BLaER1 (cell line): ENCODE data around the gene CYB5A.

ENCODE experiments used
- H3K27ac ChIP-seq: shearing (Covaris generic); formaldehyde crosslinking; 2 replicates; pipeline ENCODE4 v1.8.1; 2022
- H3K27me3 ChIP-seq: shearing (Covaris generic); formaldehyde crosslinking; 2 replicates; pipeline ENCODE4 v1.8.1; 2022
- H3K36me3 ChIP-seq: shearing (Covaris generic); formaldehyde crosslinking; 2 replicates; pipeline ENCODE4 v1.8.1; 2022
- H3K4me1 ChIP-seq: shearing (Covaris generic); formaldehyde crosslinking; 2 replicates; pipeline ENCODE4 v1.8.1; 2022
- H3K4me2 ChIP-seq: shearing (Covaris generic); formaldehyde crosslinking; 2 replicates; pipeline ENCODE4 v1.8.1; 2022
- H3K4me3 ChIP-seq: shearing (Covaris generic); formaldehyde crosslinking; 2 replicates; pipeline ENCODE4 v1.8.1; 2022
- H3K9ac ChIP-seq: shearing (Covaris generic); formaldehyde crosslinking; 2 replicates; pipeline ENCODE4 v1.8.1; 2022
- H3K9me3 ChIP-seq: shearing (Covaris generic); formaldehyde crosslinking; 2 replicates; pipeline ENCODE4 v1.8.1; 2022
- H4K20me1 ChIP-seq: shearing (Covaris generic); formaldehyde crosslinking; 2 replicates; pipeline ENCODE4 v1.8.1; 2022
- Cebpa-rat ChIP-seq: shearing (Covaris generic); IDR thresholded peaks from 2 replicates; pipeline ENCODE4 v1.8.1; 2022

The CYB5A gene

DNA sequence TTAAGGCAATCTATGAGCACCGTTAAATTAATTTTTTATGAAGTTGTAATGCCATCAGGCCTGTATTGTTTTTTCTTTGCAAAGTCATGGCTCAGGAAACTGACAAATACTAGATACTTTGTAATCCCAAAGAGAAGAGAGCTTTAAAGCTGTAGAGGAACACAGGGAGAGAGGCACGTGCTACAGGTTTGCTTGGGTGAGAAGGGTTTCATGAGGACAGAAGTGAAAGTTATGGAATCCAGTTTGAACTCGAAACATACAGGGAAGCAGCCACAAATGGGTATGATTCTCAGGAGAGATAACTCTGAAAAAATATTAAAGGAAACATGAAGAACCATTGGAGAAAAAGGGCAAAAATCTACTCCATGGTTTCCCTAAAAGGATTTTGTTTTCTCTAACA is 49.8 kb downstream of the CYB5A start:
- Histone ChIP-seq H3K4me1 (no peaks in the 10 kb centered on the region), H3K27me3 (no peaks in the 10 kb centered on the region), H3K9ac (no peak overlapping the region), H3K4me3 (no peak overlapping the region), H3K4me2 (no peak overlapping the region), H4K20me1 (no peaks in the 10 kb centered on the region), H3K9me3 (no peaks in the 10 kb centered on the region), H3K36me3 (no peaks in the 10 kb centered on the region), H3K27ac (no peak overlapping the region)
- no peak for TF ChIP-seq Cebpa-rat

DNA sequence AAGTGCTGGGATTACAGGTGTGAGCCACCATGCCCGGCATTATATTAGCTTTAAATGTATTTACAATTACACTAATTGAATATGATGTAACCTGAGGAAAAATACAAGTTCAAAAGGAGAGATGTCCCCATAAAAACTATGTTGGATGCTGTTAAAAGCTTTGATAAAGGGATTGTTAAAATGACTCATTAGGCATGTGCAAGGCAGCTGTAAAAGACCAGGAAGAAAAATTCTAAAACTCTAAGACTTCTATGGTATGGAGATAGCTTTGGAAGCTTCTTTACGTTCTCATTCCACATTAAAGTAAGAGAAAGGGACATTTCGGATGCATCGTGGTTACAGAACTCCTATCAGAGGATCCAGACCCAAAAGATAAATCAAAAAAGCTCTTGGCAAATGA is 50.3 kb downstream of the CYB5A start:
- no peak overlapping the region for H3K4me2 ChIP-seq
- no peaks in the 10 kb centered on the region for H3K36me3 ChIP-seq
- H3K4me1 ChIP-seq, result no peaks in the 10 kb centered on the region
- no peaks in the 10 kb centered on the region for H3K27me3 ChIP-seq
- TF ChIP-seq Cebpa-rat, result no peak
- no peak overlapping the region for H3K27ac ChIP-seq
- no peak overlapping the region for H3K9ac ChIP-seq
- H3K4me3 ChIP-seq, result no peak overlapping the region
- no peaks in the 10 kb centered on the region for H3K9me3 ChIP-seq
- H4K20me1 ChIP-seq, result no peaks in the 10 kb centered on the region

DNA sequence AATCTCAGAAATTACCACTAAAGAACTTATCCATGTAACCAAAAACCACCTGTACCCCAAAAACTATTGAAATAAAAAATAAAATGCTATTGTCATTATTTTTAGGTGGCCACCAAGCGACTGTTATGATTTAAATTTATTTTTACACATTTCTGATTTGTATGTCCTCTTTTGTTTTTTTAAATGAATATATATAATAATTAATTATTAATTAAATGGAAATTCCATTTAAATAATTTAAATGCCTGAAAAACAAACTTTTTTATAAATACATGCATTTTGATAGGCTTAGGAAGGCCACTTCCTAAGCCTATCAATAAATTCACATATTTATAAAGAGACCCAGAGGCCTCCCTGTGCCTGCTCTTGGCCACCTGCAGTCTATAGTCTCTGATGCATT is 52.2 kb downstream of the CYB5A start:
- no peak for TF ChIP-seq Cebpa-rat
- H4K20me1 ChIP-seq, result no peaks in the 10 kb centered on the region
- H3K4me3 ChIP-seq, result no peak overlapping the region
- no peak overlapping the region for H3K4me2 ChIP-seq
- H3K36me3 ChIP-seq, result no peaks in the 10 kb centered on the region
- no peak overlapping the region for H3K27ac ChIP-seq
- no peak overlapping the region for H3K9ac ChIP-seq
- no peaks in the 10 kb centered on the region for H3K9me3 ChIP-seq
- H3K27me3 ChIP-seq, result no peaks in the 10 kb centered on the region
- H3K4me1 ChIP-seq, result no peaks in the 10 kb centered on the region

DNA sequence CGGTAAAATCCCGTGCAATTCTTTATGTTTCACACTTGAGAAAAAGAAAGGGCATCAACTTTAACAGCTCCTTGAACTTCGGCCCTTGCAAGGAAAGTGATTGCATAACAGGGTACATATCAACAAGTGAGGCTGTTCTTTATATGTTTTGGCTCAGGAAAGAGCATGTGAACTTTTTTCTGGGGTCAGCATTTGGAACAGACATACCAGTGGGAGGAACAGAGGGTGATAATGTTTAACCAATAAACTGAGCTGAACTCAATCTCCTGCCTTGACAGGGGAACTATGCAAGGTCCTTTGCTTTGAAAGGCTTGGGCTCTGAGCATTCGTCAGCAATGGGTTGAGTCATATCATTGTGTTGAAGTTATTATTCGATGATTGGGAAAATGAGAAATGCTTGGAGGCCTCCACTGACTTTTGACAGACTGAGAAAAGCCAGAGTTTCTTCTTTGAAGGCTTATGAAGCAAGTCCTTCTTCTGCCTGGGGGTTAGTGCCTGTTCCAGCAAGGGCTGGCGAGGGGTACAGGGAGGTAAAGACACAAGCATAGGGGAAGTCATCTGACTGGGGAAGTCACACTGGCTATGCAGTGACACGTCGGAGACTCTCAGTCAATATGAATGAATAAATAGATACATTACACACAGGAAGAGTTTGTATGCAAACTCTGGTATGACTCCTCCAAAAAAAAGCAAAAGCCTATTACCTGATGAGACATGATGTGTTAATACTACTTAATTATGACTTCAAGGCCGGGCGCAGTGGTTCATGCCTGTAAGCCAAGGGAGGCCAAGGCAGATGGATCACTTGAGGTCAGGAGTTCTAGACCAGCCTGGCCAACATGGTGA is 57.2 kb downstream of the CYB5A start:
- H3K4me1 ChIP-seq, result no peaks in the 10 kb centered on the region
- H3K36me3 ChIP-seq, result no peaks in the 10 kb centered on the region
- TF ChIP-seq Cebpa-rat, result no peak
- no peaks in the 10 kb centered on the region for H4K20me1 ChIP-seq
- no peak overlapping the region for H3K4me2 ChIP-seq
- H3K9me3 ChIP-seq, result no peaks in the 10 kb centered on the region
- no peaks in the 10 kb centered on the region for H3K27me3 ChIP-seq
- no peak overlapping the region for H3K27ac ChIP-seq
- no peak overlapping the region for H3K4me3 ChIP-seq
- H3K9ac ChIP-seq, result no peak overlapping the region

DNA sequence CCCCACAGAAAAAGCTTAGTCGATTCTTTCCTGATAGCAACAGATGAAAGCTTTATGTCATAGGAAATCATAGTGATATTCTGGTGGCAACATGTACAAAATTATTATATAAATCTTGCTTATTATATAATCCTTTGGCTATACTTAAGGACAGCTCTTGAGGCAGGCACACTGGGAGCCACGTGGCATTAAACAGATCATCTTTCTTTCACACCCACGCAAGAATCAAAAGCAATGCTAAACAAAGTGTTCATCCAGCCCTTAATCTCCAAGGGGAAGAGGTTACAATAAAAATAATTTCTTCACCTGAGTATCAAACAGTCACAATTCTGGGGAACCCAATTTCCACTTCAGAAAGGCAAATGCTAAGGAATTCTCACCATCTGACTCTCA is 57.8 kb downstream of the CYB5A start:
- Histone ChIP-seq H3K9ac (no peak overlapping the region), H3K4me2 (no peak overlapping the region), H3K27ac (no peak overlapping the region), H3K4me1 (no peaks in the 10 kb centered on the region), H3K9me3 (no peaks in the 10 kb centered on the region), H3K27me3 (no peaks in the 10 kb centered on the region), H3K36me3 (no peaks in the 10 kb centered on the region), H3K4me3 (no peak overlapping the region), H4K20me1 (no peaks in the 10 kb centered on the region)
- no peak for TF ChIP-seq Cebpa-rat

DNA sequence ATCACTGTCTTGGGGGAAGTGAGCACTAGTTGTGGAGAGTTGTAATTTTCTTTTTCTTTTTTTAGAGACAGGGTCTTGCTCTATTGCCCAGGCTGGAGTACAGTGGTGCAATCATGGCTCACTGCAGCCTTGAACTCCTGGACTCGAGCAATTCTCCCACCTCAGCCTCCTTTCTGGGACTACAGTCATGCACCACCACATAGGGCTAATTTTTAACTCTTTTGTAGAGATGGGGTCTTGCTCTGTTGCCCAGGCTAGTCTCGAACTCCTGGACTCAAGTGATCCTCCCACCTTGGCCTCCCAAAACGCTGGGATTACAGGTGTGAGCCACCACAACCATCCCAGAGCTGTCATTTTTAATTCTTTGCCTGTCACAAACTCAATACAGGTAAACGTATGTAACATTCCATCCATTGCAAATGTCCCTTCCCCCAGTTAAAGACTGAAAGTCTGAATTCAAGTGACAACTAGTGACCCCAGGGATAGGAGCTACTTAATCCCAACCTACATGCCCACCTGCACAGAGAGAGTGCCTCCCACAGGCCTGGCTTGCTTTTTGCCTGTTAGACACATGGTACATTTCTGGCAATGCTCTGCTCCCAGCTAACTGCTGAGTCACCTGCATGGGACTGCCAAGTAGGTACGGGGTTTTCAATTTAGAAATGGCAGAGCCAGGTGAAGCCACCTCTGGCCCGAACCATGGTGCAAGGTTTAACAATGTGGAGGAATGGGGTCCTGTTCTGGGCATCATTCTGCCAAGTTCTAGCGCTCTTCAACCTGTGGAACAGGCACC is 60.6 kb downstream of the CYB5A start:
- H3K4me2 ChIP-seq, result no peak overlapping the region
- H3K27me3 ChIP-seq, result no peaks in the 10 kb centered on the region
- no peaks in the 10 kb centered on the region for H3K9me3 ChIP-seq
- no peaks in the 10 kb centered on the region for H3K36me3 ChIP-seq
- H3K27ac ChIP-seq, result no peak overlapping the region
- TF ChIP-seq Cebpa-rat, result no peak
- no peaks in the 10 kb centered on the region for H4K20me1 ChIP-seq
- H3K4me1 ChIP-seq, result no peaks in the 10 kb centered on the region
- no peak overlapping the region for H3K9ac ChIP-seq
- no peak overlapping the region for H3K4me3 ChIP-seq

DNA sequence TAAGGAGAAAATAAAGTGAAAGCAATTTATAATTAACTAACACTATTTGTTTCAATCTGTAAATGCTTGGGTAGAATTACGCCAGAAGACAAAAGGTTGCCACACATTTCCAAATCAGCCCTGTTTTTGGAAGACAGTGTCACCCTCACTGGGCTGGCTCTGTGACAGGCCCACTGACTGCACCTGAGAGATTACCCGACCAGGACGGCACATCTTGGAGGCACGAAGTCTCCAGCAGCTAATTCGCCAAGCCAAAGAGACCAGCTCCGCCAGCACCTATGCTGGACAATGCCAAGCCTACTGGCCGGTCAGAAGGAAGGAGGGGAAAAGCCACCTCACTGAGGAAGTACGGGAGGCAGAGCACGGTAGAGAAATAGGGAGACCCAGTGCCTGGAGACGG is 61.9 kb downstream of the CYB5A start:
- Histone ChIP-seq H3K4me3 (no peak overlapping the region), H3K27ac (no peak overlapping the region), H3K27me3 (no peaks in the 10 kb centered on the region), H3K36me3 (no peaks in the 10 kb centered on the region), H4K20me1 (no peaks in the 10 kb centered on the region), H3K9ac (no peak overlapping the region), H3K9me3 (no peaks in the 10 kb centered on the region), H3K4me2 (no peak overlapping the region), H3K4me1 (no peaks in the 10 kb centered on the region)
- TF ChIP-seq Cebpa-rat, result no peak

DNA sequence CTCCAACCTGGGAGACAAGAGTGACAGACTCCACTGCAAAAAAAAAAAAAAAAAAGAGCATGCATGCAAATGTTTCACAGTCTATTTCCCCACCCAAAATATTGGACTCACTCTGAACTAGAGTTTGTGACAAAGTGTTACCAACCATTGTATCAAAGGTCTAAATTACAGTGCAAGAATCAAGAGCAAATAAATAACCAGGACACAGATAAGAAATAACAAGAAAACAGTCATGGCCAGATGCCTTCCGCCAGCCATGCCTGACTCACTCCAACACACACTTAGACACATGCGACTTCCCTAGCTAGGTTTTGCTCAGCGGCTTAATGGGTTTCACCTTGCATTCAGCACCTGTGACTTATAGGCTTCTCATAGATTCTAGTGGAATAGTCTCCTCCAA is 62.8 kb downstream of the CYB5A start:
- Histone ChIP-seq H3K27ac (no peak overlapping the region), H3K4me2 (no peak overlapping the region), H4K20me1 (no peaks in the 10 kb centered on the region), H3K9me3 (no peaks in the 10 kb centered on the region), H3K4me1 (no peaks in the 10 kb centered on the region), H3K9ac (no peak overlapping the region), H3K4me3 (no peak overlapping the region), H3K27me3 (no peaks in the 10 kb centered on the region), H3K36me3 (no peaks in the 10 kb centered on the region)
- no peak for TF ChIP-seq Cebpa-rat

DNA sequence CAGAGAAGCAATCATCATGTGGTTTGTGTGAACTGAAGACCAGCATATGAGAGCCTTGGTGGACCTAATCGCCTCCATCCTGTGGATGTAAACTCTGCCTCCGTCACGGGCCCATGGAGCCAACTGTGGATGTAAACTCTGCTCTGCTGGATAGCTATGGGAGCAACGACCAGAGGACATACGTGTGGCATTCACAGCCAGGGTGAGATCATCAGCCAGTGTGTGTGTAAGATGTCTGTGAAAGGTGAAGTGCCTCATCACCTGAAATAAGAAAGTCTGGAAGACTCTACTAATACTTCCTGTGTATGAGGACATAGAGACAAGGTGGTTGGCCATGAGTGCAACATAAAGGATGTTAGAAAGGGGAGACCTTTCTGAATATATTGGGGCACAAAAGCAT is 63.5 kb downstream of the CYB5A start:
- H3K9me3 ChIP-seq, result no peaks in the 10 kb centered on the region
- H4K20me1 ChIP-seq, result no peaks in the 10 kb centered on the region
- H3K36me3 ChIP-seq, result no peaks in the 10 kb centered on the region
- H3K9ac ChIP-seq, result no peak overlapping the region
- no peak overlapping the region for H3K27ac ChIP-seq
- no peak overlapping the region for H3K4me2 ChIP-seq
- no peaks in the 10 kb centered on the region for H3K27me3 ChIP-seq
- H3K4me3 ChIP-seq, result no peak overlapping the region
- TF ChIP-seq Cebpa-rat, result no peak
- H3K4me1 ChIP-seq, result no peaks in the 10 kb centered on the region

DNA sequence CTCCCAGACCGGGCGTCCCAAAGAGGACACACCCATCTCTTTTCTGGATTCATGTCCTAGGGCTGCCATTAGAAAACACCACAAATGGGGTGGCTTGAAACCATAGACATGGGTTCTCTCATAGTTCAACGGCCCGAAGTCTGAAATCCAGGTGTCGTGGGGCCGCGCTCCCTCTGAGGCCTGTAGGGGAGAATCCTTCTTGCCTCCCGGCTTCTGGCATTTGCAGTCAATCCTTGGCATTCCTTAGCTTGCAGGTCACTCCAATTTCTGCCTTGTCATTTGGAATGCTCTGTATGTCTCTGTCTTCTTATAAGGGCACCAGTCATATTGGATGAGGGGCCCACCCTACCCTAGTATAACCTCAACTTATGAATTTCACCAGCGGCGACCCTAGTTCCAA is 65.1 kb downstream of the CYB5A start:
- Histone ChIP-seq H4K20me1 (no peaks in the 10 kb centered on the region), H3K9me3 (no peaks in the 10 kb centered on the region), H3K9ac (no peak overlapping the region), H3K4me1 (no peaks in the 10 kb centered on the region), H3K4me3 (no peak overlapping the region), H3K27me3 (no peaks in the 10 kb centered on the region), H3K27ac (no peak overlapping the region), H3K4me2 (no peak overlapping the region), H3K36me3 (no peaks in the 10 kb centered on the region)
- TF ChIP-seq Cebpa-rat, result no peak
